KMS-11 (cell line): ENCODE data around the gene MAP3K5.

ENCODE experiments used
- H2AFZ ChIP-seq: fragments of 200-600 bp; sonication (generic); 2 replicates; pipeline ENCODE4 v1.6.1; 2016; ENCODE audit warnings: antibody characterized with exemption, mixed run types, low read depth
- H3K27ac ChIP-seq: fragments of 200-600 bp; sonication (generic); 2 replicates; pipeline ENCODE4 v1.6.1; 2016; ENCODE audit warnings: mild to moderate bottlenecking, mixed run types
- H3K27me3 ChIP-seq: fragments of 200-600 bp; sonication (generic); 2 replicates; pipeline ENCODE4 v1.6.1; 2017; ENCODE audit warnings: mild to moderate bottlenecking, low read depth, mixed run types, moderate library complexity; ENCODE audit not compliant: insufficient read depth
- H3K36me3 ChIP-seq: fragments of 200-600 bp; sonication (generic); 2 replicates; pipeline ENCODE4 v1.6.1; 2017; ENCODE audit warnings: mild to moderate bottlenecking, mixed run types; ENCODE audit not compliant: insufficient read depth
- H3K4me1 ChIP-seq: fragments of 200-600 bp; sonication (generic); 2 replicates; pipeline ENCODE4 v1.6.1; 2016; ENCODE audit warnings: mild to moderate bottlenecking, low read depth, mixed run types; ENCODE audit not compliant: poor library complexity, severe bottlenecking
- H3K4me2 ChIP-seq: fragments of 200-600 bp; sonication (generic); 2 replicates; pipeline ENCODE4 v1.7.0; 2016; ENCODE audit warnings: mild to moderate bottlenecking, mixed run types
- H3K4me3 ChIP-seq: fragments of 200-600 bp; sonication (generic); IDR thresholded peaks from 2 replicates; pipeline ENCODE4 v1.6.1; 2017; ENCODE audit warnings: low read depth, low read length, mixed read lengths; ENCODE audit not compliant: insufficient read depth
- H3K79me2 ChIP-seq: fragments of 200-600 bp; sonication (generic); 2 replicates; pipeline ENCODE4 v1.6.1; 2016; ENCODE audit warnings: low read depth, mixed run types; ENCODE audit not compliant: insufficient read depth
- H3K9ac ChIP-seq: fragments of 200-600 bp; sonication (generic); 2 replicates; pipeline ENCODE4 v1.6.1; 2016; ENCODE audit warnings: mild to moderate bottlenecking, mixed run types
- H4K20me1 ChIP-seq: fragments of 200-600 bp; sonication (generic); 2 replicates; pipeline ENCODE4 v1.6.1; 2016; ENCODE audit warnings: mild to moderate bottlenecking, mixed run types; ENCODE audit not compliant: insufficient read depth
- TF ChIP-seq, protein P1 (sequence below): fragments of 200-600 bp; sonication (generic); conservative IDR thresholded peaks from 2 replicates; pipeline ENCODE4 v1.6.1; 2017; ENCODE audit warnings: low read depth, mild to moderate bottlenecking, antibody characterized with exemption, low read length, moderate library complexity, mixed read lengths

Gene MAP3K5

DNA sequence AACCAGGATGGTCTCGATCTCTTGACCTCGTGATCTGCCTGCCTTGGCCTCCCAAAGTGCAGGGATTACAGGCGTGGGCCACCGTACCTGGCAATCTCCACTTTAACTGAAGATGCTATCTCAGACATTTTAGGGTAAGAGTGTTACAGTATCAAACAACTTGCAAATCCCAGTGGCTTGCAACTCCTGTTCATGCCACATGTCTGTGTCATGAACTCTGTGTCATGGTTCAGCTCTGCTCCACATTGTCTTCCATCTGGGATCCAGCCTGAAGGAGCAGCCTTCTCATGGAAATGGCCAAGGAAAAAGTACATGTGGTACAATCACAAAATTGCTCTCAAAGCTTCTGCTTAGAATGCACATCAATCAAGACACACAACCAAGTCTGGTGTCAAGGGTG lies 114.9 kb downstream of the MAP3K5 start:
- Histone ChIP-seq H3K27ac (no peak overlapping the region), H3K4me3 (no peak overlapping the region), H4K20me1 (no peaks in the 10 kb centered on the region), H3K4me1 (no peaks in the 10 kb centered on the region), H3K4me2 (no peak overlapping the region), H3K79me2 (no peaks in the 10 kb centered on the region), H3K9ac (no peak overlapping the region), H3K36me3 (no peaks in the 10 kb centered on the region), H2AFZ (no peak overlapping the region), H3K27me3 (no peaks in the 10 kb centered on the region)
- TF ChIP-seq, protein P1, sequence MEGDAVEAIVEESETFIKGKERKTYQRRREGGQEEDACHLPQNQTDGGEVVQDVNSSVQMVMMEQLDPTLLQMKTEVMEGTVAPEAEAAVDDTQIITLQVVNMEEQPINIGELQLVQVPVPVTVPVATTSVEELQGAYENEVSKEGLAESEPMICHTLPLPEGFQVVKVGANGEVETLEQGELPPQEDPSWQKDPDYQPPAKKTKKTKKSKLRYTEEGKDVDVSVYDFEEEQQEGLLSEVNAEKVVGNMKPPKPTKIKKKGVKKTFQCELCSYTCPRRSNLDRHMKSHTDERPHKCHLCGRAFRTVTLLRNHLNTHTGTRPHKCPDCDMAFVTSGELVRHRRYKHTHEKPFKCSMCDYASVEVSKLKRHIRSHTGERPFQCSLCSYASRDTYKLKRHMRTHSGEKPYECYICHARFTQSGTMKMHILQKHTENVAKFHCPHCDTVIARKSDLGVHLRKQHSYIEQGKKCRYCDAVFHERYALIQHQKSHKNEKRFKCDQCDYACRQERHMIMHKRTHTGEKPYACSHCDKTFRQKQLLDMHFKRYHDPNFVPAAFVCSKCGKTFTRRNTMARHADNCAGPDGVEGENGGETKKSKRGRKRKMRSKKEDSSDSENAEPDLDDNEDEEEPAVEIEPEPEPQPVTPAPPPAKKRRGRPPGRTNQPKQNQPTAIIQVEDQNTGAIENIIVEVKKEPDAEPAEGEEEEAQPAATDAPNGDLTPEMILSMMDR = no peak

GRCh38 chr6:136676075-136676474 lies 116.2 kb downstream of the MAP3K5 start:
- TF ChIP-seq, protein P1 = no peak
- Histone ChIP-seq H3K4me1 (no peaks in the 10 kb centered on the region), H3K27me3 (no peaks in the 10 kb centered on the region), H3K9ac (no peak overlapping the region), H3K79me2 (no peaks in the 10 kb centered on the region), H3K36me3 (no peaks in the 10 kb centered on the region), H3K4me2 (no peak overlapping the region), H3K4me3 (no peak overlapping the region), H2AFZ (no peak overlapping the region), H4K20me1 (no peaks in the 10 kb centered on the region), H3K27ac (no peak overlapping the region)

DNA sequence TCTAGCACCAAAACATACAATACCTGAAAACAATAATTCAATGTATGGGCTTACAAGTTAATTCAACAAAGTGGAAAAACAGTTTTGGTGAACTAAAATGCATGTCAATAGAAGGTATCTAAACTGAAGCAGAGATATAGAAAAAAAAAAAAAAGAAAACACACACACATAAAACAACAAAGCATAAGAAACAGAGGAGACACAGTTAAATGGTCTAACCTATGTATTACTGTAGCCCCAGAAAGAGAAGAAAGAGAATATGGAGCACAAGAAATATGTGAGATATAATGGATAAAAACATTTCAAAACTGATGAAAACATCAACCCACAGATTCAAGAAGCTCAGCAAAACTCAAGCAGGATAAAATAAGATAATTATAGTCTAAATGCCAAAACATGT lies 118.7 kb downstream of the MAP3K5 start:
- H3K79me2 ChIP-seq = no peaks in the 10 kb centered on the region
- no peak overlapping the region for H3K4me2 ChIP-seq
- no peaks in the 10 kb centered on the region for H3K27me3 ChIP-seq
- no peaks in the 10 kb centered on the region for H4K20me1 ChIP-seq
- no peak overlapping the region for H3K27ac ChIP-seq
- no peak overlapping the region for H3K4me3 ChIP-seq
- H2AFZ ChIP-seq = no peak overlapping the region
- no peaks in the 10 kb centered on the region for H3K4me1 ChIP-seq
- TF ChIP-seq, protein P1 = no peak
- H3K9ac ChIP-seq = no peak overlapping the region
- no peaks in the 10 kb centered on the region for H3K36me3 ChIP-seq

DNA sequence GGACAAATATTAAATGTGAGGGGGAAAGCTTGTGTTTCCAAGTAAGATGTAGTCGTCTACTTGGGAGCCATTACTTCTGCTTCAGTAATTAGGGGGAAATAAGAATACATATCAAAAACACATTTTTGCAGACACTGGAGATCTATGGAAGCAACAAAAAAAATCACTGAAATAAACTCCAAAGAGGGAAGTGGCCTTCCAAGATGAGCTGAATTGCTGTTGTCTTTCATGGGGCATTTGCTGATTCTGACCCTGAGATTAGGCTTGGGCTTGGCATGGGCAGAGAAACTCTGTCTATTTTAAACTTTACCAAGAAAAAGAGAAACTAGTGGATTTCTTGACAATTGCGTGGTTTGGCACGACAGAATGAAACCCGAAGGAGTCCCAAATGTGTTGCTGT lies 120.1 kb downstream of the MAP3K5 start:
- Histone ChIP-seq H4K20me1 (no peaks in the 10 kb centered on the region), H3K27ac (no peak overlapping the region), H3K4me2 (no peak overlapping the region), H3K36me3 (no peaks in the 10 kb centered on the region), H3K4me1 (no peaks in the 10 kb centered on the region), H3K27me3 (no peaks in the 10 kb centered on the region), H3K79me2 (no peaks in the 10 kb centered on the region), H2AFZ (no peak overlapping the region), H3K9ac (no peak overlapping the region), H3K4me3 (no peak overlapping the region)
- TF ChIP-seq, protein P1 = no peak
